Tibial nerve (tissue), 3 donors: ENCODE data around the gene PIM1.

Experiments
- POLR2A ChIP-seq, 2 donors: fragments of 450-650 bp; IDR thresholded peaks; one replicate each; pipeline ENCODE4 v1.6.1; 2017; ENCODE audit warnings: antibody characterized with exemption in 2 of 2, mild to moderate bottlenecking in 2 of 2, moderate library complexity in 2 of 2
- TF ChIP-seq, protein P1 (sequence below), 5 experiments: fragments of 200-600 bp in 3 of 5; fragments of 450-650 bp in 2 of 5; sonication (generic) in 3 of 5; IDR thresholded peaks; one replicate each; pipeline ENCODE4 v1.5.1; 2016 to 2019; ENCODE audit warnings: antibody characterized with exemption in 5 of 5, mild to moderate bottlenecking in 3 of 5, moderate library complexity in 2 of 5

- TF ChIP-seq, protein P1, sequence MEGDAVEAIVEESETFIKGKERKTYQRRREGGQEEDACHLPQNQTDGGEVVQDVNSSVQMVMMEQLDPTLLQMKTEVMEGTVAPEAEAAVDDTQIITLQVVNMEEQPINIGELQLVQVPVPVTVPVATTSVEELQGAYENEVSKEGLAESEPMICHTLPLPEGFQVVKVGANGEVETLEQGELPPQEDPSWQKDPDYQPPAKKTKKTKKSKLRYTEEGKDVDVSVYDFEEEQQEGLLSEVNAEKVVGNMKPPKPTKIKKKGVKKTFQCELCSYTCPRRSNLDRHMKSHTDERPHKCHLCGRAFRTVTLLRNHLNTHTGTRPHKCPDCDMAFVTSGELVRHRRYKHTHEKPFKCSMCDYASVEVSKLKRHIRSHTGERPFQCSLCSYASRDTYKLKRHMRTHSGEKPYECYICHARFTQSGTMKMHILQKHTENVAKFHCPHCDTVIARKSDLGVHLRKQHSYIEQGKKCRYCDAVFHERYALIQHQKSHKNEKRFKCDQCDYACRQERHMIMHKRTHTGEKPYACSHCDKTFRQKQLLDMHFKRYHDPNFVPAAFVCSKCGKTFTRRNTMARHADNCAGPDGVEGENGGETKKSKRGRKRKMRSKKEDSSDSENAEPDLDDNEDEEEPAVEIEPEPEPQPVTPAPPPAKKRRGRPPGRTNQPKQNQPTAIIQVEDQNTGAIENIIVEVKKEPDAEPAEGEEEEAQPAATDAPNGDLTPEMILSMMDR (IDR thresholded peaks at IDR 0.05), result no peak
- TF ChIP-seq POLR2A (IDR thresholded peaks at IDR 0.05), result no peak
Measured at GRCh38 chr6:37155394-37156312, 14.3 kb upstream of the PIM1 start.
